GM12878 (cell line): ENCODE results near the gene FAM120B. TPM values are rescaled to one million over a fixed set of nuclear protein-coding genes. Genes with fewer than 3 reads are reported as not detected.

Source experiments
- ASH2L ChIP-seq: fragments of 300-600, 200-600 bp; sonication (generic); IDR thresholded peaks from 2 replicates; pipeline ENCODE4 v1.6.1; 2017; ENCODE audit warnings: low read depth, mild to moderate bottlenecking, borderline replicate concordance
- ATF7 ChIP-seq: fragments of 450-650 bp; IDR thresholded peaks from 2 replicates; pipeline ENCODE4 v1.6.1; 2016; ENCODE audit warnings: low read depth, mild to moderate bottlenecking
- BACH1 ChIP-seq: fragments of 450-650 bp; IDR thresholded peaks from 2 replicates; pipeline ENCODE4 v1.6.1; 2017; ENCODE audit warnings: mild to moderate bottlenecking, borderline replicate concordance
- BRCA1 ChIP-seq: IDR thresholded peaks from 2 replicates; pipeline ENCODE4 v1.6.1; 2011; ENCODE audit warnings: low read depth, low read length, improper control_type of control experiment
- CHD4 ChIP-seq: fragments of 200-600 bp; sonication (generic); IDR thresholded peaks from 2 replicates; pipeline ENCODE4 v1.6.1; 2016; ENCODE audit warnings: mild to moderate bottlenecking
- CREB1 ChIP-seq: IDR thresholded peaks from 2 replicates; pipeline ENCODE4 v1.6.1; 2012; ENCODE audit warnings: low read depth, mild to moderate bottlenecking, inconsistent platforms
- CUX1 ChIP-seq: IDR thresholded peaks from 2 replicates; pipeline ENCODE4 v1.6.1; 2012; ENCODE audit warnings: improper control_type of control experiment, low read depth, low read length; ENCODE audit not compliant: insufficient replicate concordance
- DPF2 ChIP-seq: fragments of 450-650 bp; IDR thresholded peaks from 2 replicates; pipeline ENCODE4 v1.6.1; 2017; ENCODE audit warnings: mild to moderate bottlenecking
- FOXK2 ChIP-seq: fragments of 450-650 bp; IDR thresholded peaks from 2 replicates; pipeline ENCODE4 v1.6.1; 2017; ENCODE audit warnings: mild to moderate bottlenecking, moderate library complexity
- HDAC2 ChIP-seq: fragments of 200-600 bp; sonication (generic); IDR thresholded peaks from 2 replicates; pipeline ENCODE4 v1.6.1; 2017
- IKZF2 ChIP-seq, 2 experiments: fragments of 450-650 bp; IDR thresholded peaks; 2 replicates each; pipeline ENCODE4 v1.6.1; 2017; ENCODE audit warnings: mild to moderate bottlenecking in 2 of 2, moderate library complexity in 2 of 2
- KDM1A ChIP-seq: fragments of 200-600 bp; sonication (generic); IDR thresholded peaks from 2 replicates; pipeline ENCODE4 v1.6.1; 2016; ENCODE audit warnings: borderline replicate concordance
- LARP7 ChIP-seq: fragments of 450-650 bp; IDR thresholded peaks from 2 replicates; pipeline ENCODE4 v1.6.1; 2017; ENCODE audit warnings: mild to moderate bottlenecking
- MEF2B ChIP-seq: fragments of 450-650 bp; IDR thresholded peaks from 2 replicates; pipeline ENCODE4 v1.6.1; 2018; ENCODE audit warnings: mild to moderate bottlenecking, moderate library complexity; ENCODE audit not compliant: partially characterized antibody, poor library complexity, severe bottlenecking
- PAX8 ChIP-seq: fragments of 450-650 bp; IDR thresholded peaks from 2 replicates; pipeline ENCODE4 v1.6.1; 2017; ENCODE audit warnings: mild to moderate bottlenecking, moderate library complexity
- PML ChIP-seq: IDR thresholded peaks from 2 replicates; pipeline ENCODE4 v1.6.1; 2012; ENCODE audit warnings: low read length, inconsistent platforms
- SMAD5 ChIP-seq: IDR thresholded peaks from 2 replicates; pipeline ENCODE4 v1.6.1; 2016; ENCODE audit warnings: antibody characterized with exemption, low read depth
- SREBF1 ChIP-seq: IDR thresholded peaks from 2 replicates; pipeline ENCODE4 v1.6.1; 2012; ENCODE audit warnings: mild to moderate bottlenecking, low read length
- STAT3 ChIP-seq: IDR thresholded peaks from 2 replicates; pipeline ENCODE4 v1.6.1; 2011; ENCODE audit warnings: low read depth, low read length, improper control_type of control experiment
- USF1 ChIP-seq: IDR thresholded peaks from 2 replicates; pipeline ENCODE4 v1.6.1; 2011; ENCODE audit warnings: borderline replicate concordance, low read depth, mild to moderate bottlenecking, moderate library complexity, mixed read lengths, low read length; ENCODE audit not compliant: insufficient read depth; ENCODE audit errors: extremely low read length
- ZNF687 ChIP-seq: fragments of 450-650 bp; IDR thresholded peaks from 2 replicates; pipeline ENCODE4 v1.6.1; 2017; ENCODE audit warnings: mild to moderate bottlenecking, moderate library complexity
- polyA plus RNA-seq, 11 experiments: library from polyadenylated mRNA; depleted of rRNA in 4 of 11; unstranded in 6 of 11; stranded (reverse) in 5 of 11; fragments of >200 nt; fragmentation: Nextera tagmentation in 4 of 11; fragmentation: Illumina TruSeq in 1 of 11; extraction: Ambion mirVana in 4 of 11; extraction: Trizol in 1 of 11; gene quantifications; 1 replicate in 1 of 11; 2 replicates in 10 of 11; pipeline versions ENCODE4 v1.2.1 to v1.2.3, GENCODE V29; 2011 to 2016; ENCODE audit warnings: inconsistent platforms in 2 of 11, missing spikeins in 2 of 11, low read depth in 1 of 11
- total RNA-seq, 4 experiments: library from RNA; depleted of rRNA in 3 of 4; stranded (reverse); fragments of >200 nt in 3 of 4; fragmentation: Illumina TruSeq in 1 of 4; extraction: Trizol in 1 of 4; gene quantifications; 2 replicates each; pipeline versions ENCODE4 v1.2.1 to v1.2.3, GENCODE V29; 2013 to 2021
- TF ChIP-seq, protein P1 (sequence below): IDR thresholded peaks from 2 replicates; pipeline ENCODE4 v1.6.1; 2012; ENCODE audit warnings: low read depth, low read length, improper control_type of control experiment

The FAM120B gene
- total and polyA plus RNA-seq, 10 of the 15 experiments (the other 5 are each of a cell fraction or from before 2014, with no cell fraction given) = 3.3 to 21.6 (median 15.3) TPM

DNA sequence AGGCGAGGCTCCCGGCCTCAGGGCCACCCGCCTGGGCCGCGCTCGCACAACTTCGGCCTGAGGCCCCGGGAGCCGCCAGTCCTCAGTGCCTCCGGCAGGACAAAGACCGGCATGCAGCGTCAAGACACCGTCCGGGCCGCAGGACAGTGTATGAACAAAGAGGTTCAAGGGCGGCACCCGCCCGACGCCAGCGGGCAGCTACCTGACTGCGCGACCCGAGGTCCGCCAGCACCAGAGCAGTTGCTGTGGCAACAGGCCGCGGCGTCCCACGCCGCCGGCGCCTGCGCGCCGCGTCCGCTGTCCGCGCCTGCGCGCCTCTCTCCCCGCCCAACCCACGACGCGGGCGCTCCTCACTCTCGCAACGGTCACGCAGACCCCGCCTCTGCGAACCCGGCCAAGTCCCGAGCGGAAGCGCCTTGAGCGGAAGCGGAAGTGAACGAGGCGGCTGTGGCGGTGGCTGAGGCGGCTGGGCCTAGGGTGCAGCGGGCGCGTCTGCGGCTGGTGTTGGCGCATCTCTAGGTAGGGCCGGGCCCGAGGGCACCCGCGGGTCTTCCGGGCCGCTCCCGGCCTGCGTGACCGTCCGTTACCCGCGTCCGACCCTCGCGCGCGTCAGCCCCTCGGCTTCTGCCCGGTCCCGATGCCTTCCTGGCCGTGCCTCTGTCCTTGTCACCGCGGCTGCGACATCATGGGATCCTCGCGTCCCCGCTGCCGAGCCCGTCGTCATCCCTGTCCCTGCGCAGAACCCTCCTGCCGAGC lies at the start of gene FAM120B (continued):
- TF ChIP-seq ZNF687 (peak; percentile 77; the same call in 1 of the 2 replicates), USF1 (no peak), DPF2 (peak; percentile 59; the same call in 1 of the 2 replicates), KDM1A (no peak), STAT3 (no peak), ASH2L (no peak; the same call in 1 of the 2 replicates), IKZF2 (IDR thresholded peaks at IDR 0.05) (no peak), BRCA1 (no peak), HDAC2 (no peak), CREB1 (peak; percentile 65; the same call in 1 of the 2 replicates), PML (peak; percentile 84; the same call in 1 of the 2 replicates), FOXK2 (no peak), MEF2B (peak; percentile 30), BACH1 (peak; percentile 89), CUX1 (no peak), SREBF1 (no peak), ATF7 (no peak), SMAD5 (peak; percentile 93), LARP7 (peak; percentile 84), CHD4 (no peak), PAX8 (no peak)
- TF ChIP-seq, protein P1, sequence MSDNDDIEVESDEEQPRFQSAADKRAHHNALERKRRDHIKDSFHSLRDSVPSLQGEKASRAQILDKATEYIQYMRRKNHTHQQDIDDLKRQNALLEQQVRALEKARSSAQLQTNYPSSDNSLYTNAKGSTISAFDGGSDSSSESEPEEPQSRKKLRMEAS = no peak; the same call in 1 of the 2 replicates
